ENCODE data around the gene UBL7. TPM values are rescaled to one million over a fixed set of nuclear protein-coding genes. Genes with fewer than 3 reads are reported as not detected.

UBL7 gene
- total RNA-seq, 1 experiment from 2014 or later: 38.5 TPM

DNA sequence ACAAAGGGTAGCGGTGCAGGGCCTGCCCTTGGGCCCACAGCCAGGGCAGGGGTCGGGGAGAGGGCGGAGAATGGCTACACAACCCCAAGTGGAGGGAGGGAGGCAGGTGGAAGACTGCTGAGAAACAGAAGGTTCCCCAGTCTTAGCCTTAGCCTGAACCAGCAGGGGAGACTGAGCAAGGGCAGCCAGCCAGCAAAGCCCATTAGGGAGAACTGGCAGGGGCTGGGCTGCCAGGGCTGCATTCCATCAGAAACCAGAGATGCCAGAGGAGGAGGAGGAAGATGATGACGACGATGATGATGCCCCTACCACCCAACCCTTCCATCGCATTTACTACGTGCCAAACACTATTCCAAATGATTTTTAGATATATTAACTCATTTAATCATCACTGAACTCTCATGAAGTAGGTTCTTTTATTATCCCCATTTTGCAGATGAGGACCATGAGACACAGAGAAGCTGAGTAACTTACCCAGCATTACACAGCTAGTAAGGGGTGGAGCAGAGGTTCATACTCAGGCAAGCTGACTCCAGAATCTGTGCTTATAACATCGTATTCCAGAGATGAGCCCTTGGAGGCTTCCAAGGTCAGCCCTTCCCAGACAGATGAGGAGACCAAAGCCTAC is 35.9 kb downstream of the UBL7 start:
- H3K4me3 Mint-ChIP-seq (ENCODE audit: low read depth, unreplicated experiment): no peak overlapping the region
- no peak overlapping the region for H3K27ac Mint-ChIP-seq (ENCODE audit: unreplicated experiment)
- TF ChIP-seq, protein P1, sequence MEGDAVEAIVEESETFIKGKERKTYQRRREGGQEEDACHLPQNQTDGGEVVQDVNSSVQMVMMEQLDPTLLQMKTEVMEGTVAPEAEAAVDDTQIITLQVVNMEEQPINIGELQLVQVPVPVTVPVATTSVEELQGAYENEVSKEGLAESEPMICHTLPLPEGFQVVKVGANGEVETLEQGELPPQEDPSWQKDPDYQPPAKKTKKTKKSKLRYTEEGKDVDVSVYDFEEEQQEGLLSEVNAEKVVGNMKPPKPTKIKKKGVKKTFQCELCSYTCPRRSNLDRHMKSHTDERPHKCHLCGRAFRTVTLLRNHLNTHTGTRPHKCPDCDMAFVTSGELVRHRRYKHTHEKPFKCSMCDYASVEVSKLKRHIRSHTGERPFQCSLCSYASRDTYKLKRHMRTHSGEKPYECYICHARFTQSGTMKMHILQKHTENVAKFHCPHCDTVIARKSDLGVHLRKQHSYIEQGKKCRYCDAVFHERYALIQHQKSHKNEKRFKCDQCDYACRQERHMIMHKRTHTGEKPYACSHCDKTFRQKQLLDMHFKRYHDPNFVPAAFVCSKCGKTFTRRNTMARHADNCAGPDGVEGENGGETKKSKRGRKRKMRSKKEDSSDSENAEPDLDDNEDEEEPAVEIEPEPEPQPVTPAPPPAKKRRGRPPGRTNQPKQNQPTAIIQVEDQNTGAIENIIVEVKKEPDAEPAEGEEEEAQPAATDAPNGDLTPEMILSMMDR (IDR thresholded peaks at IDR 0.05; ENCODE audit: unreplicated experiment): no peak
- H3K36me3 Mint-ChIP-seq (ENCODE audit: insufficient read depth, unreplicated experiment): peaks cover 57% of the 10 kb centered on the region
- no TSS peak for BruUV-seq (replicated peaks)
- intact Hi-C loops (cut with micrococcal nuclease; ENCODE audit: unreplicated experiment): no loop called here
- H3K9me3 Mint-ChIP-seq (ENCODE audit: low read depth, unreplicated experiment): no peaks in the 10 kb centered on the region
- CTCF ChIA-PET: interaction anchor here (1.2 to 1.6 kb wide), 2 partner anchors 9 to 43 kb away, joined by 3 to 4 read pairs; no protein-coding TSS in a partner anchor
- no peaks in the 10 kb centered on the region for H3K27me3 Mint-ChIP-seq (ENCODE audit: unreplicated experiment)
- H3K4me1 Mint-ChIP-seq (ENCODE audit: low read depth, unreplicated experiment): peaks cover 98% of the 10 kb centered on the region
- DNase-seq: no peak

DNA sequence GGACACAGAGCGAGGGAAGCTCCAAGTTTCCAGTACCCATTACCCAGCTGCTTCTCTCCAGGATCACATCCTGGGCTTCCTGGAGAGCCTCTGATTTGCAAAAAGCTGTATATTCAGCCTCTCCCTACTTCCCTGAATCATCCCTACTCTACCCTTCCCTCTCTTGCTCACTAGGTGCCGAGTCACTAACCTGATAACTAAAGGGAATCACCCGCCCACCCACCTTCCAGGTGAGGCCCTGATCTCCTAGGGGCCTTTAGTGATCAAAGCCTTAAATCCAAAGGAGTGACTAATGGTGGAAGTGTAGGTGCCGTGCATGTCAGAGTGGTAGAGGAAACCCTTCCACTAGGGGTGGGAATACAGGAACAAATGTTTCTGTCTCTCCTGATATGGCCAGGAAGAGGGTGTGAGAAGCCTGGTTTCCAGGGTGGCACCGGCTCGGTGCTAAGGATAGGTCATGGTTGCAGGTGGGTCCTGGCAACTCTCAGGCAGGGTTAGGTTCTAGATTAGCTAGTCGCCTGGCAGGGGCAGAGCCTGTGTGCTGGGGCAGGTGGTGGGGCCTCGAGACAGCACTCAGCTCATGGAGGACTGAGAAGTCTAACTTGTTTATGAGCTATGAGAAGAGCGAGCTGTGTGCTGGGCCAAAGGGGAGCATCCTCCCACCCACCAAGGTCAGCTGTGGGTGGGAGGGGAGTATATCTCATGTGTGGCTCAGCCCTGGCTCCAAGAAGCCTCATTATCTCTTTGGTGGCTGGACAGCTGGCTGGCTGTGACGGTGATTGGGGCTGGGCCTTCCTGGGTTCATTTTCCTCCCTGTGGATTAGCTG is 37.3 kb downstream of the UBL7 start:
- DNase-seq: no peak
- no TSS peak for BruUV-seq (replicated peaks)
- H3K36me3 Mint-ChIP-seq (ENCODE audit: insufficient read depth, unreplicated experiment): peaks cover 61% of the 10 kb centered on the region
- H3K27ac Mint-ChIP-seq (ENCODE audit: unreplicated experiment): peak overlapping the region; percentile 69
- peaks cover 95% of the 10 kb centered on the region for H3K4me1 Mint-ChIP-seq (ENCODE audit: low read depth, unreplicated experiment)
- peak overlapping the region; percentile 20 for H3K4me3 Mint-ChIP-seq (ENCODE audit: low read depth, unreplicated experiment)
- no peaks in the 10 kb centered on the region for H3K9me3 Mint-ChIP-seq (ENCODE audit: low read depth, unreplicated experiment)
- no peaks in the 10 kb centered on the region for H3K27me3 Mint-ChIP-seq (ENCODE audit: unreplicated experiment)
- CTCF ChIA-PET: no interaction called here
- TF ChIP-seq, protein P1 (IDR thresholded peaks at IDR 0.05; ENCODE audit: unreplicated experiment): no peak
- intact Hi-C loops (cut with micrococcal nuclease; ENCODE audit: unreplicated experiment): no loop called here

DNA sequence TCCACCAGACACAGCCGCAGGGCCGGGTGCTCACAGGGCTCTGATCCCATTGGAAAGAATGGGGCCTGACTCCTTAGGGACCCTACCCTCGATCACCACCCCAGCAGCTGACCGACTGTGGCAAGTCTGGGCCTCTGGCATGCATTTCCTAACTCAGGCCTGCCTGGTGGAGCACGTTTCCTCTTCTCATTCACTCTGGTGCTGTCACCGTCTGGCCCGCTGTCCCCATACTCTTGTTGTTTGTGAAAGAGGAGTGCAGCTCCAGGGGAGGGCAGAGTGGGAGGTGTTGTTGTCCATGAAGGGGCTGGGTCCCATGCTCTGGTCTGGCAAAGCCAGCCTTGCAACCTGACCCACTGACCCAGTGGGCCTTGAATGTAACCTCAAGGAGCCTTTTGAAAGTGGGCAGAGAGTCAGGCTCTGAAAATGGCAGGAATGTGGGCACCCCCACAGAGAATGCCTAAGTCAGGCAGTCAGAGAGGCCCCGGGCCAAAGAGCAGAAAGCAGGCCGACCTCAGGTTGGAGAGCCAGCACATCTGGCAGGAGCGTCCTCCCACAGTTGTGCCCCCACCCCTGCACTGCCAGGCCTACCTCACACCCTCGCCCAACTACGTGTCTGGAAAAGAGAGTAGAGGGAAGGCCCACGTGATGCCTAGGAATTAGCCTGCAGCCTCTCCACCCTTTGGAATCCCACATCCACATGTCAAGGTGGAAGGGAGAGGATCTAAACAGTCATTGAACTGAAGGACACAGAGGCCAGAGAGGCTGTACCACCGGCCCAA is 38.1 kb downstream of the UBL7 start:
- CTCF ChIA-PET: interaction anchor here (0.7 kb wide), 1 partner anchor 219 kb away, joined by 3 read pairs; no protein-coding TSS in a partner anchor
- BruUV-seq (replicated peaks): no TSS peak
- Mint-ChIP-seq H3K9me3 (ENCODE audit: low read depth, unreplicated experiment) (no peaks in the 10 kb centered on the region), H3K4me1 (ENCODE audit: low read depth, unreplicated experiment) (peaks cover 90% of the 10 kb centered on the region), H3K27ac (ENCODE audit: unreplicated experiment) (peak overlapping the region; percentile 70), H3K4me3 (ENCODE audit: low read depth, unreplicated experiment) (peak overlapping the region; percentile 20), H3K27me3 (ENCODE audit: unreplicated experiment) (no peaks in the 10 kb centered on the region), H3K36me3 (ENCODE audit: insufficient read depth, unreplicated experiment) (peaks cover 59% of the 10 kb centered on the region)
- TF ChIP-seq, protein P1 (IDR thresholded peaks at IDR 0.05; ENCODE audit: unreplicated experiment): no peak
- intact Hi-C loops (cut with micrococcal nuclease; ENCODE audit: unreplicated experiment): no loop called here
- peak; percentile 42 for DNase-seq

DNA sequence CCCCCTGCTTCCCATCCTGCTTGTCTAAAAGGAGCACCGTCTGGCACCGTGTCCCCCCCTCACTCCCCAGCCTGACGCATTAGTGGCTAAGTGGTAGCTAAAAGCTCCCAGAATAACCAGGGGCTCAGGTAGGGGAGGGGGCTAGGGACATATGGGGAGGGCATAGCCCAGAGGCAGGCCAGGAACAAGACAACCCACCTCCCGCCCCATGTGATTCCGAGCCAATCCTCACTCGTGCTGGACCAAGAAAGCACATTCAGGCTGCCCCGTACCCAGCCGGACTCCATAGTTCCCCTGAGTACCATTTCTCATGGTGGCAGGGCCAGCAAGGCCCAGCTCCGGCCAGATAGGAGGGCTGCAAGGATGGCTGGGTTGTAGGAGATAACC is 38.7 kb downstream of the UBL7 start:
- BruUV-seq (replicated peaks): no TSS peak
- TF ChIP-seq, protein P1 (IDR thresholded peaks at IDR 0.05; ENCODE audit: unreplicated experiment): no peak
- Mint-ChIP-seq H3K27ac (ENCODE audit: unreplicated experiment) (peak overlapping the region; percentile 70), H3K4me1 (ENCODE audit: low read depth, unreplicated experiment) (peaks cover 84% of the 10 kb centered on the region), H3K4me3 (ENCODE audit: low read depth, unreplicated experiment) (peak overlapping the region; percentile 29), H3K36me3 (ENCODE audit: insufficient read depth, unreplicated experiment) (peaks cover 58% of the 10 kb centered on the region), H3K9me3 (ENCODE audit: low read depth, unreplicated experiment) (no peaks in the 10 kb centered on the region), H3K27me3 (ENCODE audit: unreplicated experiment) (no peaks in the 10 kb centered on the region)
- no peak for DNase-seq
- CTCF ChIA-PET: interaction anchor here (0.7 to 2.6 kb wide), 3 partner anchors 9 to 219 kb away, joined by 3 to 13 read pairs (median 4); no protein-coding TSS in a partner anchor
- intact Hi-C loops (cut with micrococcal nuclease; ENCODE audit: unreplicated experiment): no loop called here

Data from Calu3 (cell line).